ENCODE data around the gene CNDP1.

The CNDP1 gene

DNA sequence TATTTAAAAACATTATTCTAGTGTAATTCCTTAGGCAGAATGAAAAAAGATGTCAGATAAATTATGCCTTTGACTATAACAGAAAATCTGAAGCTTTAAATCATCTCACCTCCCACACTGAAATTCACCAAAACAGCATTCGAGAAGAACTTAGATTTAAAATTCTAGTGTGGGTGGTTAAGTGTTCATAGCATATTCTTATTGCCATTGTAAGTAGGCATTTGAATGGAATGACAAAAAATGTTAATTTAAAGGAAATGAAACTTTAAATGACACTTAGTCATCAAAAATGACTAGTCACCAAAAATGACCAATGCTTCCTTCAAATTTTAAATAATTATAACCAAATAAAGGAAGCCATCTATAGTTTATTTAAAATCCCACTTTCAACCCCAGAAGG, 56.4 kb downstream of the CNDP1 start:
- peak in 2 of 4 experiments; percentile 70 for DNase-seq

GRCh38 chr18:74595431-74595830, 61.1 kb downstream of the CNDP1 start:
- DNase-seq, result peak; percentile 14 to 81 (median 47)

DNA sequence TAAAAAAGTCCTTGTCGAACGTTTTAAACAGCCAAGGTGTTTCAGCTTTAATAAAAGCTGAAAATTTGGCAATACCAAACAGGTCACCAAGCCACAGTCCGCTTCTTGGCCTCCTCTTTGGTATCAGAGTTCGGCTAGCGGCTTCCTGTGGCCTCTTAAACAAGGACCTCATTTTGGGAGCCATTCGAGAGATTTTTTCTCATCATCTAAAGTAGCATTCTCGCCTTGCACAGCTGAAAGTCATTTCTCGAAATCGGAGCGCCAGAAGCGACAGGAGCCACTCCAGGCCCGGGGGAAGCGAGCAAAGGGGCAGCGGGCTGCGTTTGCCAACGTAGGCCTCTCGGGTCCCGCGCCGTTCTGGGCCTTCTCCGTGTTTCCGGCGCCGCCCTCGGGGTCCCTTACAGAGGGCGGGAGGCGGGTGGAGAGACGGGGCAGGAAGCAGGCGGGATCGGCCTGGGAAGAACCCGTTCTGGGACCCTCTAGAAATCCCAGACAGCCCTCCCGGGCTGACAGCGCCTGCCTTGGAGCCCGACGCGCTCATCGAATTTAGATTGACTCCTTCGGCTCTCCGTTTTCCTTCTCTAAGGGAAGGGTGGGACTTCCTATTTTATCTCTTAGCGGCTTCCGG, 62.8 kb downstream of the CNDP1 start:
- peak; percentile 73 to 88 (median 83) for DNase-seq

DNA sequence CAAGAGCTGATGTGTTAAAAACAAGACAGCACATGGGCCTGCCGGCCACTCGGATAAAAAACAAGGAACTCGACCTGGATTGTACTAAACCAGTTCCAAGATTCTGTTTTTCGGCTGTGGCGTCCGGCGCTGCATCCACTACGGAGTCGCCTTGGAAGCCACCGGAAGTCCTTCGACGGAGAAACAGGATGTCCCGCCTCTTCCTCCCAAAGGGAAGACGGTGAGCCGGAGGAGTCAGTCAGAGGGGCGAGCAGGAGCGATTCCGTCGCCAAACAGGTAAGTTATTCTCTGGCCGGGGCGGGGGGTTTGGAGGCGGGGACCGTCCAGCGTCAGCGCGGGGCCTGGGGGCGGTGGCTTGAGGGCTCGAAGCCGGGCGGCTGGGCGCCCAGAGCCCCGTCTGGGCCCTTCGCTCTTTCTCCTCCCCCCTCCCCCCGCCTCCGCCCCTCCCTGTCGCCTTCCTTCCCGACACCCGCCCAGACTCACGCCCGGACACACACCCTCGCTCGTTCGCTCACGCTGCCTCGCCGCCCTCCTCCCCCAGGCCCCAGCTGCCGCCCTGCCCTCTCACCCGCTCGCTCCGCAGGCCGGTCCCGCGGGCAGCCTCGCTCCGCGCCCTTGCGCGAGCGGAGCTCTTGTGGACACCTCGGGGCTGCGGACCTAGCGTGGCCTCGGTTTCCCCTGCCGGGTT, 63.5 kb downstream of the CNDP1 start, which contains the start of gene ZNF407:
Gene ZNF407, plus strand, starts transcription at position 209 of the 688 bp plus-strand sequence. CDS start 33,150 bp downstream, outside the sequence.
- DNase-seq, result peak; percentile 87 to 93 (median 92)

DNA sequence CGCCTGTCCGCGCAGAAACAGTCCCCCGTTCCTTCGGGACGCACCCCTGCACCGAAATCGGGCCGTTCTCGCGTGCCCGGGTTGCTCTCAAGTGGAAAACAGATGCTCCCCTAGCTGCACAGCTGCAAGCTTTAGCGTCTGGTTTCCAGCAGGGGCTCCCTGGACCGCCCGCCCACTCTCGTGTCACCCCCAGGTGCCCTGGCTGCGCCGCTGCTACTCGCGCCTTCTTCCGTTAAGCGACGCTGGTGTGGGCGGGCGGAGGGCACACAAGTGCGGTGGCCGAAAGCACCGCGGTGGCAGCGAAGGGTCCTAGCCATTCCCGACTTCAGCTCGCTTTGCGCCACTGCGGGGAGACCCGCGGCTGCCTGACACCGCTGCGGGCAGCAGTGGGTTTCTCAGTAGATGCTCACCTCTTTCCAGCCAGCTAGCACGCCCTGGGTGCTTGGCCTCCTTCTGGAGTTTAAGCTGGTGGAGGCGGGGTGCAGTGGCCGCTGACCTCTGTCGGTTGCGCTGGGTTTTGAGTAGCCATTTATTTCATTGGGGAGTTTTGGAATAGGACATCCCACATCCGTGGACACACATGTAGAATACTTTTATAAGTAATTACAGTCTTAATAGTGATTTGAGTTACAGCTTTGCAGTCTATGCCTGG, 64.2 kb downstream of the CNDP1 start:
- DNase-seq, result peak; percentile 57 to 84 (median 72)

DNA sequence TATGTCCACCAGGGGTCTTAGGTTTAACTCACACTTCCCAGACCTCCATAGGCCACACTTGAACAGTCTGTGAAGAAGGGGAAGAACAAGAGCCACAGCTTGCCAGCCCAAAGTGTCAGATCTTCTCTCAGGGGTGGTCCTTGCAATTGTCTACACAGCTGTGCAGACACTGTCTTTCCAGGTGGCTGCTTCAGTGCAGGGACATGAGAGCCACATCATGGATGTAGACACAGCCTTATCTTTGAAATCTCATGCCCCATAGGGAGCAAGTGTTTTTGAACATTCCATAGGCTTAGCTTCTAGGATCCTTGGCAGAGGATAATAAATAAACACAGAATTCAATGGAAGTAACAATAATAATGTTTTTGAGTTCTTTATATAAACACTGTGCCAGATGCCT, 70.1 kb downstream of the CNDP1 start:
- no peak for DNase-seq

DNA sequence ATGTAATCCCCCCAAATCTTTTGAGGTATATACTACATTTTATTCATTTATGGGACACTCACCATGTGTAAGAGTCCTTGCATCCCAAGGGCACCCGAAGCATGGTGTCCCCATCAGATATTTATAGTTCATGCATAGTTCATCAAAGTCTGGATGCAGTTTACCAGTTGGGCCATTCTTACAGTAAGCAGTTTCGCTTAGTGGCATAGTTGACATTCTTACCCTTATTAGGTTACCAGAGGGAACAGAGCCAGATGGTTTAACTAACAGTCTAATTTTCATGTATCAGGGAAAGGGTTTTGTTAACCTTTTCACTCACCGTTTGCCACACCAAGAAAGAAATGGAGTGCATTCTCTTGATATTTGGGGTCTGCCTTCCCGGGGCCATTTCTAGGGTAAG, 70.5 kb downstream of the CNDP1 start:
- DNase-seq, result no peak

GRCh38 chr18:74608681-74609080, 74.4 kb downstream of the CNDP1 start:
- no peak for DNase-seq

DNA sequence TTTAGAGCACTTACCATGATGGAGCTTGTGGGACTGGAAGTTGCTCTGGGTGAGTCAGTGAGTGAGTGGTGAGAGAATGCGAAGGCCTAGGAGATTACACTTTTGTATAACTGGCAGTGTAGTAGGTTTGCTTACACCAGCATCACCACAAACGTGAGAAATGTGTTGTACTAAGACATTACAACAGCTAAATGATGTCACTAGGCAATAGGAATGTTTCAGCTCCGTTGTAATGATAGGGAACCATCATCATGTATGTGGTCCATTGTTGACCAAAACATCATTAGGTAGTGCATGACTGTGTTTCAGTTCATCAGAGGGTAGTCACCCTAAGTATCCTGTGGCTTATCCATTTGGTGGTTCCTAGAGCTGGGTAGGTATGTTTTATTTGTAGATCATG, 75.2 kb downstream of the CNDP1 start:
- peak in 1 of 4 experiments; percentile 26 for DNase-seq

DNA sequence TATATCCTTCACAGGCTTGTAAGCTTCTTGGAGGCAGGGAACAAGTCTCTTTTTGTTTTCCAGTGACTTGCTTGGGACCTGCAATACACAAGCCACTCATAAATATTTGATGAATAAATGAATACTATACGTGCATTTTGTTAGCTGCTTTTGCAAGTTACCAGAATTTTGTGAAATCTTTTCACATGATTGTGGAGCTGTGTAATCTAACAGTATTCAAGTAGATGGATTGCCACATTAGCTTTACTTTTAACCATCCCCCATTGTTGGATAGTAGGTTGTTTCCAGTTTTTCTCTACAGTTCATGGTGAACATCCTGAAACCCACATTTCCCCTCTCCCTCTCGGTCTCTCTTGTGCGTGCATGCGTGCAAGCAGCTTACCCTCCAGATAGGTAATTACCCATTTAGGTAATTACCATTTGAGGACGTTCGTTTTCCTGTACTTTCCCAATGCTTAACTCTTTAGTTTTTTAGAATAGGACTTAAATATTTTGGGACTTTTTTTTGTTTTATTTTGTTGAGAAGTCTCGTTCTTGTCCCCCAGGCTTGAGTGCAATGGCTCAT, 75.8 kb downstream of the CNDP1 start:
- DNase-seq, result peak in 2 of 4 experiments; percentile 25 to 33

GRCh38 chr18:74610860-74611259, 76.6 kb downstream of the CNDP1 start:
- no peak for DNase-seq

DNA sequence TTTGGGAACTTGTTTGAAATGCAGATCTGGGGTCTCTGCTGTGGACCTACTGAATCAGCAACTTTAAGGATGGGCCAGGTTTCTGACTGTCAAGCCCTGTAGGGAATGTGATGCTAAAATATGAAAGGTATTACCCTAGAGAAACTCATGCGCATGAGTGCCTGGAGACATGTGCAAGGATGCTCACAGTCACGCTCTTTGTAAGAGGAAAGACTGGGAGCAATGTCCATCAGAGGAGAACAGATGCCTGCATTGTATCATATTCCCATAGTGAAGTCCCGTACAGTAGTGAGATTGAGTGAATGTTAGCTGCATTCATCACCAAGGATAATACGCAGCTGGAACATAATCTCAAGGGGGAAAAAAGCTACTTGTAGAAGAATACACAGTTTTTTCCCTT, 77.5 kb downstream of the CNDP1 start:
- no peak for DNase-seq

DNA sequence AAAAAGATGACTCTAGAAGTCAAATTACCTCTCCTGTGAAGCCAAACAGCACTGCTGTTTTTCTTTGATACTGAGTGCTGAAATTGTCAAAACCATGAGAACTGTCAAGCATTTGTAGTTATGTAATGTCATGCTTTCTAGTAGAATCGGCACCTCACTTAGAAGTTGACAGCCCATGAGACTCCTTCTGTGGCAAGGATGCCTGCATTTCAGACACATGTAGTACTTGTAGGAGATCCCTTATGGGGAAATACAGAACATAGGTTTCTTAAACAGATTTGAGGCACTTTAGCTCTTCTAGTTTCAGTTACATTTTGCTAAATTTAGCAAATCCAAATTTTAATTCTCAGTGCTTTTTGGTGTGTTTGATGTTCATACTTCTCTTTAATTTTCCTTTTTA, 79.1 kb downstream of the CNDP1 start:
- DNase-seq, result peak in 2 of 4 experiments; percentile 28 to 31

DNA sequence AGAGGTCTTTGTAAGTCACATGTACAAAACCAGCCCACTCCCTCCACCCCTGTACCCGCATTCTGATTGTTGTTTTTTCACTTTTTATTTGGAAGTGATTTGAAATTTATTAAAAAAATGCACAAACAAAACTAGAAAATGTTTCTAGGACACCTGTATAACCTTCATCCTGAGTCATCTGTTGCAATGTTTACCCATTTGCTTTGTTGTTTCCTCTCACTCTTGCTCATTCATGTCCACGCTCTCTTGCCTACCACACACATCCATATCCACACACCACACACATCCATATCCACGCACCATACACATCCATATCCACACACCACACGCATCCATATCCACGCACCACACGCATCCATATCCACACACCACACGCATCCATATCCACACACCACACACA, 82.2 kb downstream of the CNDP1 start:
- DNase-seq, result no peak

GRCh38 chr18:74617486-74617885, 83.2 kb downstream of the CNDP1 start:
- no peak for DNase-seq

- DNase-seq, result peak in 2 of 4 experiments; percentile 17 to 21
Measured at GRCh38 chr18:74622072-74622471, 87.8 kb downstream of the CNDP1 start.

GRCh38 chr18:74623047-74623816, 88.9 kb downstream of the CNDP1 start:
- peak in 3 of 4 experiments; percentile 14 to 34 (median 22) for DNase-seq

GRCh38 chr18:74624466-74624865, 90.2 kb downstream of the CNDP1 start:
- DNase-seq, result no peak

GRCh38 chr18:74625157-74625556, 90.9 kb downstream of the CNDP1 start:
- peak; percentile 1 to 33 (median 12) for DNase-seq

GRCh38 chr18:74626049-74626874, 92.0 kb downstream of the CNDP1 start:
- DNase-seq, result no peak

GRCh38 chr18:74630804-74631203, 96.5 kb downstream of the CNDP1 start:
- no peak for DNase-seq

GRCh38 chr18:74631212-74631611, 96.9 kb downstream of the CNDP1 start:
- no peak for DNase-seq

Measured in suppressor macrophage (primary cell).